Endometrium (tissue), 2 donors: Measurements from ENCODE around the gene MACROD2.
A peak's percentile ranks its signal among the peaks of the same experiment; 100 is the strongest.
"Not testable (repeated sequence)": the region's sequence is repeated elsewhere in the genome, so short reads cannot be mapped to it uniquely, and the experiment has no call there.

ENCODE experiments used
- FAIRE-seq: peaks from 2 replicates; lab custom pipeline; 2012; peaks lifted over from hg19 to GRCh38; lab: Jason Lieb, UNC
- donor health status: control.
- donor health status: control.

The MACROD2 gene

DNA sequence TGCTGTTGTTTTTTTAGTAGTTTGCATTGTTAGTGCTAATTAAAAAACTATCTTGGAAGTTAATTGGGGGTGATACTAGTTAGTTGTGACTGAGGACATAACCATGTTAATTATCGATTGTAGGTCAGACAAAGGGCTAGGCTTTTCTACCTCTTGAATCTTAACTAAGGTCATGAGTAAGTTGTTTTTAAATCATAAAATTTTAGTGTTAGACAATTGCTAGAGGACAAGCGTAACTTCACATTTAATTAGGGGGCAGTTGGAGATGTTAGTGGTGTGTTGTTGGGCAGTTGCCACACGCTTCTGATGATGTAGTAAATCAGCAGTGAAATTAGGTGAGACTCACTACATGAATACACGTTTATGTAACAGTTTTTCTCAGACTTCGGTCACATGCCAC, 961.2 kb downstream of the MACROD2 start:
- FAIRE-seq, result no peak

DNA sequence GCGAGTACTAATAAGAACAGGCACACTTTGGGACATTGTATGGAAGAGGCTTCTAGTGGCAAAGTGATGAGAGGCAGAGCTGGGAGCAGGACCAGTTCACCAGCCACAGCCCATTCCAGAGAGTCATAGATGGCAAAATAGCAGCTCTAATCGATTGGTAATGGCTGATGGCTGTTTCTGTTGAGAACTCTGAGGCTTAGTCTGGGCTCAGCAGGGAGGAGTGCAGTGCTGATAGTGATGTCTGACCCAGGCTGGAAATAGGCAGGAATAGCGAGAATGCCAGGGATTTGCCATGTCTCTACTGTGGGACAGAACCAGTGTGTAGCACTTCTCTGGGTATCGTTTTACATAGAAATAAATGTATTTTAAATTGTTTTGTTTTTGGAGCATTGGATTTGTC, 962.1 kb downstream of the MACROD2 start:
- no peak for FAIRE-seq

GRCh38 chr20:14958626-14959025, 963.3 kb downstream of the MACROD2 start:
- no peak for FAIRE-seq

GRCh38 chr20:14959506-14960475, 964.5 kb downstream of the MACROD2 start:
- no peak for FAIRE-seq

DNA sequence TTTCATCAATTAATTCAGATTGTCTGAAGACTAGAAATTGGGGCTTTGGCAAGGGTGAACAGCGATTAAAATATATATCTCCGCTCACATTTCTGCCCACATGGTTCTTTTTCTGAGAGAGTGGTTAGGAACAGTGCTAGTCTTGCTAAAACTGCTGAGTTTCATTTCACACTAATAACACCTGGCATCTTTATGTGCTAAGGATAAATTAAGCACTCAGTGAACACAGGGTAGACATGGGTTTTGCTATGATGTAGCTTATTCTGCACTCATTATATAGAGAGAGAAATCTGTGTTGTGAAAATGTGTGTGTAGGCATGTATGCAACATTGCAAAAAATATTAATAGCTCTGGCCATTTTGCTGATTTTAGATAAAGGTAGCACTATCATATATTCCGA, 965.5 kb downstream of the MACROD2 start:
- FAIRE-seq, result no peak

DNA sequence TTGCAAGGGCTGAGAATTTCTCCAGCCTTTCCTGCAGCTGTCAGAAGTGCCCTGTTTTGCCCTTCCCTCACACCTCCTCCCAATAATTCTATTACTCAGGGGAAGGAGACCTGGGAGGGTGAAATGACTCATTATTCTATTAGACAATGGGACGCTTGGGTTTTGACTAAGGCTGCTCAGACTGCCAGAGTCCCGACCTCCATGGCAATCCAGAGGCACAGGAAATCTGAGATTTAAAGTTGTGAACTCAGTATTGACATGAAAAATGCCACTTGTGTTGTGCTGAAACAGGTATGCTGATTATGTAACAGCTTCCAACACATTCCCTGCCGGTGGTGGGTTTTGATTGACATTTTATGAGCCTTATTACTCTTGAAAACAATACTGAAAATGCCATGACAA, 967.9 kb downstream of the MACROD2 start:
- FAIRE-seq, result no peak

GRCh38 chr20:14966203-14966602, 970.9 kb downstream of the MACROD2 start:
- FAIRE-seq, result no peak

GRCh38 chr20:14966808-14967207, 971.5 kb downstream of the MACROD2 start:
- no peak for FAIRE-seq

DNA sequence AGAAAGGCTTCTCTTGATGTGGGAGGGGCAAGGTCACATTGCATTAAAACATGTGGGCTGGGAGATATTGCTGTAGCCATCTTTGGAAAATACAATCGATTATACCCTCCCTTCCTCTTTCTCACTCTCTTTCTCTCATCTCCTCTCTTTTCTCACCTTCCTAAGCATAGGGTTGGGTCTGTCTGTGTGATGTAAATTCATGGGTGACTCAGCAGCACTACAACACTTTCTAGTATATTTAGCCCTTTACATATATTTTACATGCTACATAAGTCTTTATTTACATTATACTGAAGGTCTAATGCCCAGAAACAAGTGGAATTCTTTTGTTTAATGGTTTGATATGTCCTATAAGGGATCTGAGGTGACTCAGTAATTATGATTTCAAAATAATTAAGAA, 976.9 kb downstream of the MACROD2 start:
- FAIRE-seq, result no peak

DNA sequence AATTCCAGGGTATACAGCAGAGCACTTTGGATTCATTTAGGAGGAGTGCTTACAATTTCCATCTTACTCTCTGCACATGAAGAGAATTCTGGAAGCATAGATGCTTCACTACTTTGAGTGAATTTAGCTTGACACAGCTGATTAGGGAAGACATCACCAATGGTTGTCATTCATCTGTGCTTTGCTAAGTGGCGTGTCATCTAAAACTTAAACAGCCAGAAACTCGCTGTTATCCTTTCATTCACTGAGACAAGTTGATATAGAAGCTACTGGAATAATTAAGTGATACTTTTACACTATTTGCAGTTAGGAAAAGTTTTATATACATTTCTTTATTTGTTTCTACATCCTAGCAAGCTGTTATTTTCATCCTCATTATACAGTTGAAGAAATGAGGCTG, 977.4 kb downstream of the MACROD2 start:
- FAIRE-seq, result no peak

- FAIRE-seq, result no peak
Measured at GRCh38 chr20:14979453-14979986, 984.2 kb downstream of the MACROD2 start.

- not testable (repeated sequence) for FAIRE-seq
Measured at GRCh38 chr20:14981486-14981885, 986.2 kb downstream of the MACROD2 start.

- FAIRE-seq, result not testable (repeated sequence)
Measured at GRCh38 chr20:14982324-14982723, 987.0 kb downstream of the MACROD2 start.

GRCh38 chr20:14984305-14984704, 989.0 kb downstream of the MACROD2 start:
- FAIRE-seq, result no peak

DNA sequence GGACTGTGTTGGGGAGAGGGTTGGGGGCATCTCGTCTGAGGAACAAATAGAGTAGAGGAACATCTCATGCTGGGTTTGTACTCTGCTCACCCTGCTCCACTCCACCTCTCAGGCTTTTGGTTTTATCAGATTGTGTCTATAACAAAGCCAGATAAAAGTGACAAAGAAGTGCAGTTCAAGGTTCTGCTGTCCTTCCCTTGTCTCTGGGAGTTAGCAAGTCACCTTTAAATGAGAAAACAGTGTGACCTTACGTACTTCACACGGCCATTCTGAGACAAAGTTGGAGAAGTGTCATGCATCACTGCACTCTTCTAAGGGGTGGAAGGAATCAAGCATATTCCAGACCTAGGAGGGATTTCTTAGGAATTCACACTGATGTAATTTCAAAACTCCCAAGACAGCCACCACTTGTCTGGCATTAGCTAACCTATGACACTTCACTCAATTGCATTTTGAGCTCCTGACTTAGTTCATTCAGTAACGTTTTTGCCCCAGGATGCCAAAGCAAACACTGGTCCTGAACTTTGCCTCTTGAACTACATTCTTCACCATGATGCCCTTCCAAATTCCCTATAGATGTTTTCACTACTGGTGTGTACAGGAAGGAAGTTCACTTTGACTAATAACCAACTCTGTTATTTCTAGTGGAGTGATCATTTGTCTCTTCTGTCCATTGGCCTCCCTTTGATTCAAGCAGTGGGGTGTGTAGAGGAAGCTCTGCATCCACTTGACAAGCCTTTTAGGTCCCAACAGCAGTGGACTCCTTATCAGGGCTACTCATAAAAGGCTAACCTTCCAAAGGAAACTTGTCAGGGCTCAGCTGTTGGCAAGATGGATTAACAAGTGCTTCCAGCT, 989.7 kb downstream of the MACROD2 start:
- FAIRE-seq, result no peak

DNA sequence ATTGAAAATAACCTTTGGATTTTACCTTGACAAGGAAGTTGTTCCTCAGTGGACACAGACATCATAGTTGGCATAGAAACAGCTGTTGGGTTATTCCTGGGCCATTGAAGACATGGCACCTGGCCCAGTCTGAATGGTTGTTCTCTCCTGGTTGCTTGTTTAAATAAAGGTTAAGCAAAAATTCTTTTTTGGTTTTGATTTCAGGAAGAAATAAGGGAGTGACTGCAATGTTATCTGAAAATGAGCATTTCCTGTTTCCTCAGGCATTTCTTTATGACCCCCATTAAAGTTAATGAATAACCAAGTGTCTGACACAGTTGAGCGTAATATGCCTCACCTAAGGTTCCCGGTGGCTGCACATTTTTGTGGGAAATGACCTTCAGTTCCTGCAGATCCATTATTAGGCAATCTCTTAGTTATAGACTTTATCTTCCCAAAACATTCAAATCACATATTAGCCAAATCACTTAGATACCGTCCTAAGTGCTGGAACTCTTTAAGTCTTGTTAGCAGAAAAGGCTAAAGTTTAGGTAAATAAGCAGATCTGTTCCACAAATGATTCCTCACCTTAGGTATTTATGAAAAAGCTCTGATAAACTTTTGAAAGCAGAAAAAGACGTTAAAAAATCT, 990.8 kb downstream of the MACROD2 start:
- FAIRE-seq, result no peak

- no peak for FAIRE-seq
Measured at GRCh38 chr20:14986656-14987055, 991.3 kb downstream of the MACROD2 start.

DNA sequence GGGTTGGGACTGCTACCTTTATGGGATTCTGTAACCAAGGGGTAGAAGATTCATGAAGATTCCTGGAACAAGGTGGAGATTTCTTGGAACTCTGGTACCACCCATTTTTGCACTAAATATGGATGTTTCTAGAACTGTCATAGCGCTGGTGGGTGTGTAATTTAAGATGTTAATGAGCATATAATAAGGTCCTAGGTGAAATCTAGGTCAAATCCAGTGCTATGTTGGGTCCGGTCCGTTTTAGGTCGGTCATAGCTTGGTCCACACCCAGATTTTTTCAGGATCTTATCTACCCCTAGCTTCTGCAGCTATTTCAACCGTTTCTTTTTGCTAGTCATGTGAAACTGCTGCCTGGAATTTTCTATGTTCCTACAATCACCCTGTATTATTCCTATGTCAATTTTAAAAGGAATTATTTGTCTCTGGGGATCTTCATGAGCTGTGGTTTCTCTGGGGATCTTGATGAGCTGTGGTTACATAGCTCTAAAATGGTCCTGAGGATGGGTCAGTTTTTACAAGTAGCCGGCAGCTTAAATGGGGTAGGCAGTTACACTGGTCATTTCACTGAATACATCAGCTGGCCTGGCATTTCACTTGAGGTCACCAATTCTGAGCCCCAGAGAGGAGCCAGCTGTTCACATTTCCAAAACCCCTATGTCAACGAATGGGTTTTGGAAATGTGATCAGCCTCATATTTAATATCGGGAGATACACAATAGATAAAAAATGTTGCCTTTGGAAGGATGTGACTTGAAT, 994.4 kb downstream of the MACROD2 start:
- no peak for FAIRE-seq

DNA sequence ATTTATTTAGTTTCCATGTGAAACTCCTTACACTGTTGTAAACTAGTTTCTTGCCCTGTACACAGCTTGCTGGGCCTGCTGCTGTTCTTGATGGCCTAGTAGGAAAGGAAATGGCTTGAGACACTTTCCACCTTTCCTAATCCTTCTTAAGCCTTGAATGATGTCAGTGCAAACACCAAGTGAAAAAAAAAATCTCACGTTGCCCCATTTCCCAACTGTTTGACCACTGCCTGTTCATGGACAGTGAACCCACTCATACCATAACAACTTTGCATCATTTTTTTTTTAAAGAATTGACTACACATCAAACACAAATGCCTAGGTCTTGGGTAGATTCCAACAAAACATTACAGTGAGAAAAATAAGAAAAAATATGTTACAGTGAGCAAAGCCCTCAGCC, 995.7 kb downstream of the MACROD2 start:
- no peak for FAIRE-seq

DNA sequence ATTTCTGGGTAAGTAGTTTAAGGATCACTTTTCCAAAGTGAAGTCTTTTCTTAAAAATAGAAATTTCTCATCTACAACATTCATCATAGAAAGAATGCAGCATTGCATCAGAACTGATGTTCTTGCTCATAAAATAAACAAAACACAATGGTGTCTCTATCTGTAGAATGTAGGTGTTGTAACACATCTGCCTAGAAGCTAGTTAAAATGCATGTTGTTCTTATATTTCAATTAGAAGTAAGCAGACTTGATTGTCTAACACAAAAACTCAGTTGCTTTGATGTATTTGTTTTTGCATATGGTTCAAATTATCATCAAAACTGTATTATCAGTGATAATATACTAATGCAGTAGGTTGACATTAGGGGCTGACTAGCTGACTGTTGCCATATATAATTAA, 996.8 kb downstream of the MACROD2 start:
- peak; percentile 26 for FAIRE-seq

DNA sequence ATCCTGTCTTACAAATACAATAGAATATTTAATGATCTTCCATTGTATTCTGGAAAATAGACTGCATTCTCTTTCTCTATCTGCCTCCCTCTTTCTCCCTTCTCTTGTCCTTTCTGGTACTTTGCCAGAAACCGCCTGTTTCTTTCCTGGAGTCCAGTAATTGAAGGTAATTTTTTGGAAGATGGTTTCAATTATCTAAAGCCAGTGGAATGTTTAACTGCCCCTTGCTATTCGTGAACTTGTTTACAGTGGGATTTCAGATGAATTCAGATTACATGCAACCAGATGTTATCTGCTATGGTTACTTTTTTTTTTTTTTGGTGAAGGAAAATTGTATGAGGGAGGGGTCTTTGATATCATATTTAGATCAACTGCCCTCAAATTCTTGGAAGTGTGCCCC, 997.6 kb downstream of the MACROD2 start:
- FAIRE-seq, result peak; percentile 81
